ENCODE results near the gene DNHD1. TPM values are rescaled to one million over a fixed set of nuclear protein-coding genes. Genes with fewer than 3 reads are reported as not detected.
A peak's percentile ranks its signal among the peaks of the same experiment; 100 is the strongest.

The DNHD1 gene
- total and polyA plus RNA-seq, 9 of the 15 experiments (the other 6 are each of a cell fraction or from before 2014, with no cell fraction given), result 0.82 to 9.7 (median 3.8) TPM

DNA sequence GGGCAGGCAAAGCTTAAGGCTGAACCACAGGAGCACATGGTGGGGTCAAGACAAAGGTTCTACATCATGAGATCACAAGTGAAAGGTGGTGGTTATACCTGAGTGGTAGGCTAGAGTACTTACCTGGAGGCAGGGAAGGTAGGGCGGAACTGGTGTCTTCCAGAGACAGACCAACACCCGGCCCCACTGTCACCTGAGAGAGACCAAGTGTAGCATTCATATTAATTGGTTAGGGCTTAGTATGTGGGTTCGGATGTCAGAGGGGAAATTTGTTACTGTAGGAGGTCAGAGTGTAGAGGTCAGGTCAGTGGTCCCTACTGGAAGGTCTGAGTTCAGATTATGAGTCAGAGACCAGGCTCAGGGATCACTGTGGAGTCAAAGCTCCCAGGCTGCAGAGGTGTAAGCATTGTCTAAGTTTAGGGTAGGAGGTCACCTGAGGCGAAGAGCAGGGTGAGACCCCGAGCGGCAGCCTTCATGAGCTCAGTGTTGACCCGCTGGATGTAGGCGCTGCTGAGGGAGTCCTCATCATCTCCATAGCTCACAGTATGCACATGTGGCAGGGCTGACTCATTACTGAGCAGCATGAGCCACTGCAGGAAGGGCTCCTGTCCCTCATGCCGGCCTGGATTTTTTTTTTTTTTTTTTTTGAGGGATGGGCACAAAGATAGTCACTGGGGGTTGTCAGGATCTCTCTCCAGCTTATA lies 119.0 kb downstream of the DNHD1 start:
- H4K20me1 ChIP-seq (replicated peaks; ENCODE audit: control insufficient read depth, insufficient read depth, low read length), result no peaks in the 10 kb centered on the region
- H3K27me3 ChIP-seq (ENCODE audit: control insufficient read depth in 2 of 2, insufficient read depth in 2 of 2, low read length in 2 of 2), result no peaks in the 10 kb centered on the region
- ChIA-PET POLR2A (interaction anchor here (0.8 to 1.1 kb wide), 2 partner anchors 9 to 85 kb away, joined by 4 to 6 read pairs; no protein-coding TSS in a partner anchor), CTCF (ENCODE audit: low intra/inter-chr PET ratio) (no interaction called here)
- no peak overlapping the region for H3K27ac ChIP-seq (ENCODE audit: extremely low read depth, low read depth, low read length)
- peaks cover 20% of the 10 kb centered on the region for H3K79me2 ChIP-seq (ENCODE audit: control insufficient read depth, insufficient read depth, low read length)
- BruUV-seq (replicated peaks), result no TSS peak
- TF ChIP-seq NR2C1 (IDR thresholded peaks at IDR 0.05), result no peak
- peak; percentile 48; the same call in 1 of the 2 replicates for TF ChIP-seq NR2C1 (tag; IDR thresholded peaks at IDR 0.05)
- no peak for TF ChIP-seq NFE2 (IDR thresholded peaks at IDR 0.05; ENCODE audit: low read depth)
- H3K9me1 ChIP-seq (ENCODE audit: control insufficient read depth, insufficient read depth, low read length), result no peaks in the 10 kb centered on the region
- no peak overlapping the region for H3K4me2 ChIP-seq (ENCODE audit: insufficient read depth, low read length)
- in situ Hi-C loops (cut with MboI), result no loop called here
- ATAC-seq, result no peak
- H3K36me3 ChIP-seq (ENCODE audit: control insufficient read depth, insufficient read depth, low read length), result peaks cover 26% of the 10 kb centered on the region
- intact Hi-C loops (cut with micrococcal nuclease), result loop anchor here (5.0 kb wide), 1 partner anchor 84 kb away; no protein-coding TSS in a partner anchor
- WGBS (ENCODE audit: insufficient coverage, low coverage, missing lambda C conversion rate), result 75% methylated on average over 9 of the region's 9 CpGs
- H3K4me3 ChIP-seq, result no peak overlapping the region
- no peak for DNase-seq (ENCODE audit: extremely low read depth in 1 of 4, low spot score in 3 of 4)
- H3K9ac ChIP-seq (ENCODE audit: insufficient read depth in 1 of 2, low read depth in 2 of 2, low read length in 2 of 2), result no peak overlapping the region
- no peaks in the 10 kb centered on the region for H3K9me3 ChIP-seq (replicated peaks; ENCODE audit: control insufficient read depth, insufficient read depth, low read depth, low read length)
- FAIRE-seq, result no peak
- peaks cover 17 to 22% of the 10 kb centered on the region in 2 experiments for H3K4me1 ChIP-seq (replicated peaks in 1 of 2; ENCODE audit: control insufficient read depth in 2 of 2, insufficient read depth in 2 of 2, low read length in 2 of 2)
- no peak overlapping the region for H2AFZ ChIP-seq (ENCODE audit: low read depth, low read length)

DNA sequence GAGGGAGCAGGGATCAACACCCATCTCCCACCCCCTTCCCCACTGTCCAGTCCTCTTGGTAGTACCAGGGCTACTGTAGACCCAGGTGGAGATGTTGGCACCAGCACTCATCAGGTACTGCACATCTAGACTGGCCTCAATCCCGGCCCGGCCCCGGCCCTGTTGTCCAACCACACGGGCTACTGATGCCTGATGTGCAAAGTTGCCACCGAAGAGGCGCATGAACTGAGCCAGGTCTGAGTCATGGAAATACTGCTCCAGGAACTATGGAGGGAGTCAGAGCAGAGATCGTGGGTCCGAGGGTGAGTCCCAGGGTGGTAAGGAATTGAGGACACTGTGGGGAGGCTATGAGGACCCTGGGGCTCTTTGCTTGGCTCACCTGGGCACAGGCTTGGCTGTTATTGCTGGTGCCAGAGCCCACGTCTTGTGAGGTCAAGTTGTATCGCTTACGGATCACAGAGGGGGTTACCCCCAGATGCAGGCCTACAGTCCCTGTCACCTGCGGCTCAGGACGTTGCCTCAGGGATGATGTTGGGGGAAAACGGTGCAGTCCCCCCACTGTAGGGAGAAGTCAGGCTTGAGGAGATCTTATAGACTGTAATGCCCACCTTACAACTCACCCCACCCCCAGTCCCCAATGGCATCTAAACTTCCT lies 119.6 kb downstream of the DNHD1 start:
- Histone ChIP-seq H3K27me3 (ENCODE audit: control insufficient read depth in 2 of 2, insufficient read depth in 2 of 2, low read length in 2 of 2) (no peaks in the 10 kb centered on the region), H3K27ac (ENCODE audit: extremely low read depth, low read depth, low read length) (no peak overlapping the region)
- CTCF ChIA-PET (ENCODE audit: low intra/inter-chr PET ratio), result no interaction called here

More for the DNA sequence above, 119.6 kb downstream of the DNHD1 start:
- Histone ChIP-seq H3K36me3 (ENCODE audit: control insufficient read depth, insufficient read depth, low read length) (peaks cover 22% of the 10 kb centered on the region), H3K4me1 (replicated peaks in 1 of 2; ENCODE audit: control insufficient read depth in 2 of 2, insufficient read depth in 2 of 2, low read length in 2 of 2) (peaks cover 17 to 19% of the 10 kb centered on the region in 2 experiments), H4K20me1 (replicated peaks; ENCODE audit: control insufficient read depth, insufficient read depth, low read length) (no peaks in the 10 kb centered on the region), H3K4me3 (no peak overlapping the region), H2AFZ (ENCODE audit: low read depth, low read length) (no peak overlapping the region), H3K4me2 (ENCODE audit: insufficient read depth, low read length) (no peak overlapping the region), H3K9me3 (replicated peaks; ENCODE audit: control insufficient read depth, insufficient read depth, low read depth, low read length) (no peaks in the 10 kb centered on the region), H3K9ac (ENCODE audit: insufficient read depth in 1 of 2, low read depth in 2 of 2, low read length in 2 of 2) (0 out of 4 replicates have a peak overlapping the region, but pooled peaks of 1 of the 2 experiments have one; percentile 29), H3K9me1 (ENCODE audit: control insufficient read depth, insufficient read depth, low read length) (no peaks in the 10 kb centered on the region), H3K79me2 (ENCODE audit: control insufficient read depth, insufficient read depth, low read length) (peaks cover 14% of the 10 kb centered on the region)
- POLR2A ChIA-PET, result interaction anchor here (0.8 to 1.1 kb wide), 2 partner anchors 10 to 85 kb away, joined by 4 to 6 read pairs; no protein-coding TSS in a partner anchor
- BruUV-seq (replicated peaks), result no TSS peak
- ATAC-seq, result no peak
- 87% methylated on average over 13 of the region's 14 CpGs for WGBS (ENCODE audit: insufficient coverage, low coverage, missing lambda C conversion rate)
- intact Hi-C loops (cut with micrococcal nuclease), result loop anchor here (5.0 kb wide), 1 partner anchor 84 kb away; no protein-coding TSS in a partner anchor
- TF ChIP-seq, protein P1, sequence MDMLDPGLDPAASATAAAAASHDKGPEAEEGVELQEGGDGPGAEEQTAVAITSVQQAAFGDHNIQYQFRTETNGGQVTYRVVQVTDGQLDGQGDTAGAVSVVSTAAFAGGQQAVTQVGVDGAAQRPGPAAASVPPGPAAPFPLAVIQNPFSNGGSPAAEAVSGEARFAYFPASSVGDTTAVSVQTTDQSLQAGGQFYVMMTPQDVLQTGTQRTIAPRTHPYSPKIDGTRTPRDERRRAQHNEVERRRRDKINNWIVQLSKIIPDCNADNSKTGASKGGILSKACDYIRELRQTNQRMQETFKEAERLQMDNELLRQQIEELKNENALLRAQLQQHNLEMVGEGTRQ (CRISPR knock-in tag; IDR thresholded peaks at IDR 0.05), result no peak
- no peak for FAIRE-seq
- in situ Hi-C loops (cut with MboI), result no loop called here
- no peak for DNase-seq (ENCODE audit: extremely low read depth in 1 of 4, low spot score in 3 of 4)
